ENCODE results near the gene LFNG. TPM values are rescaled to one million over a fixed set of nuclear protein-coding genes. Genes with fewer than 3 reads are reported as not detected.
A peak's percentile ranks its signal among the peaks of the same experiment; 100 is the strongest.

LFNG gene
- total and polyA plus RNA-seq, 7 experiments from 2014 or later, result 1.2 to 246 (median 120) TPM

DNA sequence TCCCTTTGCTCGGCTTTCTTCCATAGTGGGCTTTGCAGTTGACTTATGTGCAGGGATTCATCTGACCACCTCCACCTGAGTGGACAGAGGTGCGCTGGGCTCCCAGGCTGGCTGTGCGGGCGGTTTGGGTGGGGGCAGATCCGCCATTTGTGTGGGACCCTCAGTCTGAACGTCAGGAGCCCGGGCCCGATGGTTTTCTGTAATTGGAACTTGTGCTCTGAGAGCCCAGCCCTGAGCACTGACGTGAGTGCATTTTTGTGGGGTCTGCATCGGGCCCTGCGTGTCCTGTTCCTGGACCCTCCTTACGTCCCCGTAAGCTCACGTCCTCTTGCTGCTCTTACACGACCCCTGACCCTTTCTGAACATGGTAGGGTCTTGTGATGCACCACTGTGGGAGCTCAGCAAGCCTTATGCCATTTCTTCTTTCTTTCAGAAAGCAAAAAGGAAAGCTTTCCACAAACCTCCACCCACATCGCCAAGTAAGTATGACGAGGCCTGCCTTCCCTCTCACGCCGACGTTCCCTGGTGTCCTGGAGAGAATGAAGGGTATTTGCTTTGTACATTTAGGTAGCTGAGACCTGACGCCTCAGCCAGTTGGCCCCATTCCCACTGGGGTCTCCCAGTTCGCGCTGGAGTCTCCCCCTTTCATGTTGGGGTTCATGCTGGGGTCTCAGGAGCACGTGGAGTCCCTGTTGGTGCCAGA lies 49.1 kb downstream of the LFNG start:
- no peaks in the 10 kb centered on the region for H3K4me1 ChIP-seq (ENCODE audit: control insufficient read depth in 2 of 2, insufficient read depth in 2 of 2, low read length in 2 of 2)
- no peak overlapping the region for H3K4me3 ChIP-seq (ENCODE audit: low read length)
- intact Hi-C loops (cut with micrococcal nuclease), result loop anchor here in 1 of 2 donors (1.0 kb wide), 2 partner anchors 91 to 117 kb away; no protein-coding TSS in a partner anchor
- ATAC-seq, result no peak
- H3K27me3 ChIP-seq (ENCODE audit: control insufficient read depth in 2 of 2, insufficient read depth in 2 of 2, low read length in 2 of 2), result no peaks in the 10 kb centered on the region
- Mint-ChIP-seq H3K4me3 (no peak overlapping the region), H3K4me1 (peaks cover 3 to 15% (median 6%) of the 10 kb centered on the region in 7 donors), H3K36me3 (peaks cover 0 to 20% (median 4%) of the 10 kb centered on the region in 5 donors), H3K27me3 (no peaks in the 10 kb centered on the region), H3K27ac (no peak overlapping the region), H3K9me3 (peaks cover 0 to 1% (median 0%) of the 10 kb centered on the region in 11 donors)
- POLR2A ChIA-PET, result no interaction called here
- H3K36me3 ChIP-seq (ENCODE audit: control insufficient read depth in 2 of 3, insufficient read depth in 3 of 3, low read length in 3 of 3), result peaks cover 0 to 10% (median 0%) of the 10 kb centered on the region in 3 experiments
- DNase-seq, result no peak
- no peaks in the 10 kb centered on the region for H3K9me3 ChIP-seq (ENCODE audit: control insufficient read depth in 2 of 3, low read length in 3 of 3)
- CTCF ChIA-PET, result interaction anchor here (1.5 to 2.0 kb wide), 3 partner anchors 21 to 91 kb away, joined by 5 to 6 read pairs (median 6); no protein-coding TSS in a partner anchor
- H3K27ac ChIP-seq (ENCODE audit: low read depth, low read length), result no peak overlapping the region

DNA sequence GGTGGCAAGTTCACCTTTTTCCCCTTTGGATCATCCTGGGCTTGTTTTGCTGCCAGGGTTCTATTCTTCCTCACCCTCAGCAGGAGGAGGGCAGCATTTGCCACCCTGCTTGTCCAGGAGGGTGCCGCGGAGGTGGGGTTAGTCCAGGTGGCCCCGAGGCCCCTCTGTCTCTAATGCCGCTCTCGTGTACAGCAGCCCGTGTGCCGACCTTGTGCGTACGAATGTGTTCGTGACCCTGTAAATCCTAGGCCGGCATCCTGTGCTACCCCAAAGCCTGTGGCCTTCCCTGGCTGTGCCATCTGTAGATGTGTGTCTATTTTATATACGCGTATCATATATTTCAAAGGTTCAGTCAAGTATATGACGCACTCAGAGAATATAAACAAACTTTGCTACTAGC lies 49.8 kb downstream of the LFNG start:
- no peaks in the 10 kb centered on the region for H3K4me1 ChIP-seq (ENCODE audit: control insufficient read depth in 2 of 2, insufficient read depth in 2 of 2, low read length in 2 of 2)
- ChIA-PET CTCF (no interaction called here), POLR2A (no interaction called here)
- Mint-ChIP-seq H3K4me3 (no peak overlapping the region), H3K4me1 (peaks cover 3 to 21% (median 7%) of the 10 kb centered on the region in 7 donors), H3K27me3 (no peaks in the 10 kb centered on the region), H3K9me3 (peaks cover 0 to 1% (median 0%) of the 10 kb centered on the region in 11 donors), H3K36me3 (peaks cover 0 to 28% (median 4%) of the 10 kb centered on the region in 5 donors), H3K27ac (no peak overlapping the region)
- intact Hi-C loops (cut with micrococcal nuclease), result no loop called here
- no peak overlapping the region for H3K4me3 ChIP-seq (ENCODE audit: low read length)
- H3K27me3 ChIP-seq (ENCODE audit: control insufficient read depth in 2 of 2, insufficient read depth in 2 of 2, low read length in 2 of 2), result no peaks in the 10 kb centered on the region
- peaks cover 0 to 15% (median 0%) of the 10 kb centered on the region in 3 experiments for H3K36me3 ChIP-seq (ENCODE audit: control insufficient read depth in 2 of 3, insufficient read depth in 3 of 3, low read length in 3 of 3)
- ATAC-seq (no peak), DNase-seq (no peak)
- H3K27ac ChIP-seq (ENCODE audit: low read depth, low read length), result no peak overlapping the region
- no peaks in the 10 kb centered on the region for H3K9me3 ChIP-seq (ENCODE audit: control insufficient read depth in 2 of 3, low read length in 3 of 3)

GRCh38 chr7:2570021-2570420 lies 50.4 kb downstream of the LFNG start:
- intact Hi-C loops (cut with micrococcal nuclease), result no loop called here
- Mint-ChIP-seq H3K27ac (no peak overlapping the region), H3K4me1 (peaks cover 3 to 16% (median 5%) of the 10 kb centered on the region in 7 donors), H3K9me3 (peaks cover 0 to 1% (median 0%) of the 10 kb centered on the region in 11 donors), H3K36me3 (peaks cover 0 to 28% (median 3%) of the 10 kb centered on the region in 5 donors), H3K4me3 (no peak overlapping the region), H3K27me3 (no peaks in the 10 kb centered on the region)
- Histone ChIP-seq H3K9me3 (ENCODE audit: control insufficient read depth in 2 of 3, low read length in 3 of 3) (no peaks in the 10 kb centered on the region), H3K27me3 (ENCODE audit: control insufficient read depth in 2 of 2, insufficient read depth in 2 of 2, low read length in 2 of 2) (no peaks in the 10 kb centered on the region), H3K36me3 (ENCODE audit: control insufficient read depth in 2 of 3, insufficient read depth in 3 of 3, low read length in 3 of 3) (peaks cover 0 to 15% (median 0%) of the 10 kb centered on the region in 3 experiments), H3K4me1 (ENCODE audit: control insufficient read depth in 2 of 2, insufficient read depth in 2 of 2, low read length in 2 of 2) (no peaks in the 10 kb centered on the region), H3K27ac (ENCODE audit: low read depth, low read length) (no peak overlapping the region), H3K4me3 (ENCODE audit: low read length) (no peak overlapping the region)
- ATAC-seq (no peak), DNase-seq (no peak)
- ChIA-PET POLR2A (no interaction called here), CTCF (no interaction called here)

DNA sequence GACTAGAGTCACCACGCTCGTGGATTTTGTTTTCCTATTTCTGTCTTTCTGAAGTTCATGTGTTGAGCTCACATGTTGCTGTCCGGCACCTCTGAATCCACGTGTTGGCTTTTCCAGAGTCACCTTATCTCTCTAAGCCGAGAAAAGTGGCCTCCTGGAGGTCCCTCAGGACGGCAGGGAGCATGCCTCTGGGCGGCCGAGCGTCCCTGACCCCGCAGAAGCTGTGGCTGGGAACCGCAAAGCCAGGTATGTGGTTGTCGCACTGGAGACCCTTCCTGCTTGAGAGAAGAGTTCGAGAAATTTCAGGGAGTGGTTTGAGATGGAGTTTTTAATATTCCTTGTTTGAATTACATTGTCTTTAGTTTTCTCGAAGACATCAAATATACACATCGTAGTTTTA lies 51.8 kb downstream of the LFNG start:
- no peaks in the 10 kb centered on the region for H3K27me3 Mint-ChIP-seq
- peaks cover 1 to 25% (median 3%) of the 10 kb centered on the region in 5 donors for H3K36me3 Mint-ChIP-seq
- intact Hi-C loops (cut with micrococcal nuclease), result no loop called here
- ChIA-PET POLR2A (no interaction called here), CTCF (interaction anchor here (0.8 kb wide), 1 partner anchor 92 kb away, joined by 3 read pairs; no protein-coding TSS in a partner anchor)
- Histone ChIP-seq H3K9me3 (ENCODE audit: control insufficient read depth in 2 of 3, low read length in 3 of 3) (no peaks in the 10 kb centered on the region), H3K4me3 (ENCODE audit: low read length) (no peak overlapping the region), H3K27me3 (ENCODE audit: control insufficient read depth in 2 of 2, insufficient read depth in 2 of 2, low read length in 2 of 2) (no peaks in the 10 kb centered on the region), H3K4me1 (ENCODE audit: control insufficient read depth in 2 of 2, insufficient read depth in 2 of 2, low read length in 2 of 2) (no peaks in the 10 kb centered on the region), H3K36me3 (ENCODE audit: control insufficient read depth in 2 of 3, insufficient read depth in 3 of 3, low read length in 3 of 3) (peaks cover 0 to 15% (median 0%) of the 10 kb centered on the region in 3 experiments), H3K27ac (ENCODE audit: low read depth, low read length) (no peak overlapping the region)
- H3K4me1 Mint-ChIP-seq, result peaks cover 3 to 8% (median 5%) of the 10 kb centered on the region in 7 donors
- ATAC-seq (no peak), DNase-seq (no peak)
- H3K27ac Mint-ChIP-seq, result no peak overlapping the region
- no peak overlapping the region for H3K4me3 Mint-ChIP-seq
- peaks cover 0 to 1% (median 0%) of the 10 kb centered on the region in 11 donors for H3K9me3 Mint-ChIP-seq

DNA sequence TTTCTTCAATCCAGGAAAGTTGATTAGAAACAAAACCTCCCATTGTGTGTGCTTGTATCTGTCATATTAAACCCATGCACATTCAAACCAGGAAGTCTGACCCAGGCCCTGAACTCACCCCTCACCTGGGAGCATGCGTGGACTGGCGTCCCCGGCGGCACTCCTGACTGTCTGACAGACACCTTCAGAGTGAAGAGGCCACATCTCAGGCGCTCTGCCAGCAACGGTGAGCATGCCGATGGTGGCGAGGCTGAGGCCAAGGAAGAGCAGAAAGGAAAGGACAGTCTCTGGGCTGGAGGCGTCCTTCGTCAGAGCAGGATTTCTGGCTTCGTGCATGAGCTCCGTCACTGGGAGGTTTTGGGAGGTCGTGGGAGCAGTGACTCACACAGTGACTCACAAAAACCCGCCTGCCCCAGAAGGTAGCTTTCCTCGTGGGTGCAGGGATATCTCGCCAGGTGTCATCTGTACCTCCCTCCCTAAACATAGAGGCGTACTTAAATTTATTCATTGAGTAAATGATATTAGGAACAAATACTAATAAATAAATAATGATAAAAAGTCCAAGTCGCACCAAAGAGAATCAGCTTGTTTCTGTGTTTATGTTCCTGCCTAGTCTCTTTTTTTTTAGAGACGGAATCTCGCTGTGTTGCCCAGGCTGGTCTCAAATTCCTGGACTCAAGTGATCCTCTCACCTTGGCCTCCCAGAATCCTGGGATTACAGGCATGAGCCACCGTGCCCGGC lies 52.7 kb downstream of the LFNG start:
- Mint-ChIP-seq H3K27me3 (no peaks in the 10 kb centered on the region), H3K4me1 (peaks cover 0 to 6% (median 5%) of the 10 kb centered on the region in 7 donors), H3K27ac (no peak overlapping the region), H3K9me3 (peaks cover 0 to 1% (median 0%) of the 10 kb centered on the region in 11 donors), H3K4me3 (no peak overlapping the region), H3K36me3 (peaks cover 1 to 25% (median 3%) of the 10 kb centered on the region in 5 donors)
- POLR2A ChIA-PET, result no interaction called here
- CTCF ChIA-PET, result no interaction called here
- Histone ChIP-seq H3K9me3 (ENCODE audit: control insufficient read depth in 2 of 3, low read length in 3 of 3) (no peaks in the 10 kb centered on the region), H3K4me1 (ENCODE audit: control insufficient read depth in 2 of 2, insufficient read depth in 2 of 2, low read length in 2 of 2) (no peaks in the 10 kb centered on the region), H3K4me3 (ENCODE audit: low read length) (no peak overlapping the region), H3K27ac (ENCODE audit: low read depth, low read length) (no peak overlapping the region), H3K27me3 (ENCODE audit: control insufficient read depth in 2 of 2, insufficient read depth in 2 of 2, low read length in 2 of 2) (no peaks in the 10 kb centered on the region), H3K36me3 (ENCODE audit: control insufficient read depth in 2 of 3, insufficient read depth in 3 of 3, low read length in 3 of 3) (peaks cover 0 to 15% (median 0%) of the 10 kb centered on the region in 3 experiments)
- intact Hi-C loops (cut with micrococcal nuclease), result no loop called here
- ATAC-seq, result no peak
- DNase-seq, result no peak

- no peak overlapping the region for H3K4me3 ChIP-seq (ENCODE audit: low read length)
- intact Hi-C loops (cut with micrococcal nuclease), result no loop called here
- no peaks in the 10 kb centered on the region for H3K9me3 ChIP-seq (ENCODE audit: control insufficient read depth in 2 of 3, low read length in 3 of 3)
- H3K4me1 ChIP-seq (ENCODE audit: control insufficient read depth in 2 of 2, insufficient read depth in 2 of 2, low read length in 2 of 2), result no peaks in the 10 kb centered on the region
- Mint-ChIP-seq H3K4me3 (no peak overlapping the region), H3K27ac (no peak overlapping the region), H3K9me3 (peaks cover 0 to 1% (median 0%) of the 10 kb centered on the region in 11 donors), H3K36me3 (peaks cover 3 to 25% (median 3%) of the 10 kb centered on the region in 5 donors), H3K27me3 (no peaks in the 10 kb centered on the region), H3K4me1 (peaks cover 0 to 6% (median 0%) of the 10 kb centered on the region in 7 donors)
- peaks cover 0 to 15% (median 0%) of the 10 kb centered on the region in 3 experiments for H3K36me3 ChIP-seq (ENCODE audit: control insufficient read depth in 2 of 3, insufficient read depth in 3 of 3, low read length in 3 of 3)
- POLR2A ChIA-PET, result no interaction called here
- DNase-seq, result no peak
- H3K27ac ChIP-seq (ENCODE audit: low read depth, low read length), result no peak overlapping the region
- H3K27me3 ChIP-seq (ENCODE audit: control insufficient read depth in 2 of 2, insufficient read depth in 2 of 2, low read length in 2 of 2), result no peaks in the 10 kb centered on the region
- CTCF ChIA-PET, result interaction anchor here (0.6 to 0.8 kb wide), 2 partner anchors 136 to 971 kb away, joined by 3 read pairs; no protein-coding TSS in a partner anchor
- ATAC-seq, result peak; percentile 24
Observed at GRCh38 chr7:2573761-2574160, 54.2 kb downstream of the LFNG start.
